IPS-NIHi11 (cell line): ENCODE results near the gene IL17RB.

Experiments used
- DNase-seq: peaks from one replicate; pipeline ENCODE4 v3.0.0; 2012; ENCODE audit warnings: mixed read lengths, low spot score

The IL17RB gene

GRCh38 chr3:53860196-53860595 is 13.8 kb downstream of the IL17RB start:
- no peak for DNase-seq

- DNase-seq, result no peak
Measured at GRCh38 chr3:53862241-53862640, 15.9 kb downstream of the IL17RB start.

- no peak for DNase-seq
Measured at GRCh38 chr3:53863145-53863544, 16.8 kb downstream of the IL17RB start.

- no peak for DNase-seq
Measured at GRCh38 chr3:53865732-53866499, 19.5 kb downstream of the IL17RB start.

- no peak for DNase-seq
Measured at GRCh38 chr3:53880396-53881345, 34.3 kb downstream of the IL17RB start.

GRCh38 chr3:53881691-53882593 is 35.6 kb downstream of the IL17RB start, which contains the start of gene ACTR8:
Gene ACTR8, minus strand, starts transcription at chr3:53882152. Its CDS starts 51 bp downstream, at chr3:53882101.
- peak; percentile 94 for DNase-seq

- DNase-seq, result no peak
Measured at GRCh38 chr3:53883008-53883407, 36.6 kb downstream of the IL17RB start.

- DNase-seq, result no peak
Measured at GRCh38 chr3:53884623-53885022, 38.3 kb downstream of the IL17RB start.

- no peak for DNase-seq
Measured at GRCh38 chr3:53885239-53885638, 38.9 kb downstream of the IL17RB start.

- DNase-seq, result no peak
Measured at GRCh38 chr3:53887446-53887845, 41.1 kb downstream of the IL17RB start.

- DNase-seq, result no peak
Measured at GRCh38 chr3:53888232-53888631, 41.9 kb downstream of the IL17RB start.

GRCh38 chr3:53890726-53891475 is 44.5 kb downstream of the IL17RB start:
- no peak for DNase-seq

GRCh38 chr3:53891497-53892285 is 45.3 kb downstream of the IL17RB start, which contains the start of gene SELENOK:
Gene SELENOK, minus strand, starts transcription at chr3:53891859.
- DNase-seq, result peak; percentile 92

- DNase-seq, result no peak
Measured at GRCh38 chr3:53892286-53892637, 45.9 kb downstream of the IL17RB start.

- DNase-seq, result no peak
Measured at GRCh38 chr3:53899750-53900149, 53.4 kb downstream of the IL17RB start.

- no peak for DNase-seq
Measured at GRCh38 chr3:53900666-53901331, 54.4 kb downstream of the IL17RB start.

GRCh38 chr3:53902067-53902466 is 55.7 kb downstream of the IL17RB start:
- DNase-seq, result no peak

- DNase-seq, result no peak
Measured at GRCh38 chr3:53902711-53903110, 56.3 kb downstream of the IL17RB start.

- DNase-seq, result no peak
Measured at GRCh38 chr3:53913401-53913800, 67.0 kb downstream of the IL17RB start.
